Adrenal gland (tissue), 5 donors: ENCODE results near the gene PTGES2.

Experiments
- CTCF ChIP-seq, 6 experiments: fragments of 450-650 bp in 4 of 6; fragments of 200-600 bp in 2 of 6; sonication (generic) in 1 of 6; IDR thresholded peaks; 1 replicate in 5 of 6; 2 replicates in 1 of 6; pipeline versions ENCODE4 v1.5.1 to v1.8.0; 2016 to 2021; ENCODE audit warnings: antibody characterized with exemption in 6 of 6, mild to moderate bottlenecking in 2 of 6, moderate library complexity in 1 of 6
- POLR2A ChIP-seq, 2 donors: fragments of 450-650 bp; IDR thresholded peaks; one replicate each; pipeline ENCODE4 v1.6.1; 2017; ENCODE audit warnings: antibody characterized with exemption in 2 of 2, mild to moderate bottlenecking in 2 of 2, moderate library complexity in 1 of 2
- donor health status: DM: no; HTN: no; CAD: no.

- TF ChIP-seq CTCF (IDR thresholded peaks at IDR 0.05) (no peak), POLR2A (IDR thresholded peaks at IDR 0.05) (peak; percentile 14 to 33)
Measured at GRCh38 chr9:128127990-128128835, 684 bp upstream of the PTGES2 start.
